Endodermal cell (in vitro differentiated cells): Measurements from ENCODE around the gene STXBP1. TPM values are rescaled to one million over a fixed set of nuclear protein-coding genes. Genes with fewer than 3 reads are reported as not detected.
"Not testable (repeated sequence)": the region's sequence is repeated elsewhere in the genome, so short reads cannot be mapped to it uniquely, and the experiment has no call there.

Experiments used
- DNase-seq: peaks from one replicate; pipeline ENCODE4 v3.0.0-alpha.2; 2017
- H3K27ac ChIP-seq: 2 replicates; pipeline ENCODE4 v1.5.1; 2013; ENCODE audit warnings: mild to moderate bottlenecking, low read depth, low read length, moderate library complexity
- H3K27me3 ChIP-seq: 2 replicates; pipeline ENCODE4 v1.6.1; 2013; ENCODE audit warnings: mild to moderate bottlenecking, low read length, moderate library complexity; ENCODE audit not compliant: insufficient read depth, control insufficient read depth, poor library complexity, severe bottlenecking
- H3K36me3 ChIP-seq: 2 replicates; pipeline ENCODE4 v1.7.0; 2013; ENCODE audit warnings: mild to moderate bottlenecking, low read length, moderate library complexity; ENCODE audit not compliant: control insufficient read depth, insufficient read depth
- H3K4me1 ChIP-seq: one replicate; pipeline ENCODE4 v1.7.0; 2013; ENCODE audit warnings: low read length; ENCODE audit not compliant: control insufficient read depth, insufficient read depth
- H3K4me3 ChIP-seq: 2 replicates; pipeline ENCODE4 v1.5.1; 2013; ENCODE audit warnings: mild to moderate bottlenecking, low read length, moderate library complexity
- H3K9ac ChIP-seq: 2 replicates; pipeline ENCODE4 v1.6.1; 2013; ENCODE audit warnings: mild to moderate bottlenecking, low read length, moderate library complexity; ENCODE audit not compliant: poor library complexity, severe bottlenecking; ENCODE audit errors: extremely low read depth
- H3K9me3 ChIP-seq: 2 replicates; pipeline ENCODE4 v1.6.1; 2013; ENCODE audit warnings: mild to moderate bottlenecking, low read length, moderate library complexity; ENCODE audit not compliant: control insufficient read depth
- H3K27ac Mint-ChIP-seq: 2 replicates; pipeline ENCODE4 v1.8.0; 2020; ENCODE audit warnings: mixed read lengths
- H3K27me3 Mint-ChIP-seq: 2 replicates; pipeline ENCODE4 v1.8.0; 2021; ENCODE audit warnings: mild to moderate bottlenecking, mixed read lengths; ENCODE audit not compliant: insufficient read depth
- H3K36me3 Mint-ChIP-seq: 2 replicates; pipeline ENCODE4 v1.8.0; 2020; ENCODE audit warnings: low read depth, mixed read lengths
- H3K4me1 Mint-ChIP-seq: 2 replicates; pipeline ENCODE4 v1.8.0; 2020; ENCODE audit warnings: mixed read lengths
- H3K4me3 Mint-ChIP-seq: 2 replicates; pipeline ENCODE4 v1.8.0; 2020; ENCODE audit warnings: mild to moderate bottlenecking, moderate library complexity, mixed read lengths
- H3K9me3 Mint-ChIP-seq: 2 replicates; pipeline ENCODE4 v1.8.0; 2020; ENCODE audit warnings: mild to moderate bottlenecking, mixed read lengths
- CTCF ChIP-seq: fragments of 200-600 bp; sonication (generic); conservative IDR thresholded peaks from 2 replicates; pipeline ENCODE4 v1.5.0; 2021; ENCODE audit warnings: antibody characterized with exemption, mild to moderate bottlenecking
- WGBS, 2 experiments: methylation state at CpG; one replicate each; pipeline versions ENCODE4 v1.1.5 to v1.1.7; 2013; ENCODE audit warnings: missing lambda C conversion rate in 2 of 2, mixed read lengths in 1 of 2; ENCODE audit not compliant: insufficient coverage in 1 of 2, insufficient read length in 1 of 2; 5-methylcytosine and 5-hydroxymethylcytosine counted together
- total RNA-seq, 2 donors: library from RNA; stranded (reverse); fragmentation: NEBNext Ultra II Directional in 1 of 2; extraction: Animal tissue kit (Norgen Biotek cat#: 25700) in 1 of 2; gene quantifications; 2 replicates in 1 of 2; 3 replicates in 1 of 2; pipeline ENCODE4 v1.2.1, GENCODE V29; 2021

Gene STXBP1
- total RNA-seq, 2 donors from 2014 or later, result 27.8 to 46.8 TPM

DNA sequence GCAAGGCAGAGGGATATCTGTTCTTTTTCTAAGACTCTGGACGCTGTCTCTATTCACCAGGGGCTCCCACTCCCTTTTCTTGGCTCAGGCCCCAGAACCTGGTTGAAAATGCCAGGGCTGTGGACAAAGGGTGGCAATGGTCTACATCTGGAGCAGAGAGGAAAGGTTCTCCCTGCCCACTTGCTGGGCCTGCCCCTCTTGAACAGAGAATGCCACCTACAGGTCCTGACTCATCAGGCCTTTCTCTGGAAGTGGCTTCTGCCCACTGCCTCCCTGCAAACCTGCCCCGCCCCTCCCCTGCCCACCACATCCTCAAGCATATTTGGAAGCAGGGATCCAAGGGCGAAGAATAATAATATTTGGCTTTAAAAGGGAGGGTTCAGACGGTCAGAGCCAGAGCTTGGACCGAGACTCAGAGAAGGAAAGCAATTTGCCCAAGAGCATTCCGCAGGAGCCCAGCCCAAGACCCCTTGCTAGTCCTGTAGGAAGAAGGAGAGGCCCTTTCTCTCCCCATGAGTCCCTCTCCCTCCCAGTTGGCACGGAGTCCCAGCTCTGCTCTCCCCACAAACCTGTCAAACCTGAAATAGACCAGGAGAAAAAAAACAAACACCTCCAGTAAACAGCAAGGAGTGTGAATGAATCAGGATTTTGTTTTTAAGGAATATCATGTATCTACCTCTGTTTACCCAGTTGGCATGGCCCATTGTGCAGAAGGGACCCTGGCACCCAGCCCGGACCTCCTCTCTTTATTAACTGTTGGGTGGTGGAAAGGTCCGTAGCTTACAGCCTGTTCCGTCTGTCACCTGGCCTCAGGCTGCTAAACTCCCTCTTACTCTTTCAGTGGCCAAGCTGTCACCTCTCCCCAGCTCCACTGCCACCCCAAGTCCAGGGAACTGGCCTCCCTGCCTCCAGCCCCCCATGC is 37.7 kb upstream of the STXBP1 start:
- H3K4me1 ChIP-seq, result peaks cover 4% of the 10 kb centered on the region
- Mint-ChIP-seq H3K27me3 (peaks cover 10% of the 10 kb centered on the region), H3K27ac (no peak overlapping the region), H3K36me3 (no peaks in the 10 kb centered on the region), H3K4me3 (no peak overlapping the region), H3K9me3 (no peaks in the 10 kb centered on the region), H3K4me1 (peaks cover 14% of the 10 kb centered on the region)
- H3K9ac ChIP-seq, result no peak overlapping the region
- H3K4me3 ChIP-seq, result no peak overlapping the region
- 86 to 88% methylated on average over 5 to 9 of the region's 10 CpGs for WGBS, 2 experiments
- no peak for TF ChIP-seq CTCF
- no peaks in the 10 kb centered on the region for H3K9me3 ChIP-seq
- H3K36me3 ChIP-seq, result no peaks in the 10 kb centered on the region
- no peak overlapping the region for H3K27ac ChIP-seq
- DNase-seq, result no peak
- H3K27me3 ChIP-seq, result peaks cover 8% of the 10 kb centered on the region

- H3K27ac Mint-ChIP-seq, result no peak overlapping the region
- peaks cover 2% of the 10 kb centered on the region for H3K27me3 Mint-ChIP-seq
- Histone ChIP-seq H3K36me3 (no peaks in the 10 kb centered on the region), H3K9me3 (no peaks in the 10 kb centered on the region), H3K27ac (no peak overlapping the region), H3K9ac (no peak overlapping the region), H3K27me3 (no peaks in the 10 kb centered on the region), H3K4me3 (no peak overlapping the region), H3K4me1 (peaks cover 4% of the 10 kb centered on the region)
- WGBS, 2 experiments, result 91 to 95% methylated on average over 11 to 13 of the region's 13 CpGs
- H3K9me3 Mint-ChIP-seq, result no peaks in the 10 kb centered on the region
- no peaks in the 10 kb centered on the region for H3K36me3 Mint-ChIP-seq
- H3K4me3 Mint-ChIP-seq, result no peak overlapping the region
- TF ChIP-seq CTCF, result no peak
- DNase-seq, result no peak
- peaks cover 12% of the 10 kb centered on the region for H3K4me1 Mint-ChIP-seq
Measured at GRCh38 chr9:127575875-127576778, 36.0 kb upstream of the STXBP1 start.

GRCh38 chr9:127577194-127577593 is 34.9 kb upstream of the STXBP1 start:
- not testable (repeated sequence) for H3K27ac Mint-ChIP-seq, H3K36me3 ChIP-seq, H3K9me3 Mint-ChIP-seq, H3K27me3 ChIP-seq, H3K9me3 ChIP-seq, H3K27ac ChIP-seq, H3K4me3 Mint-ChIP-seq, H3K27me3 Mint-ChIP-seq, DNase-seq, H3K36me3 Mint-ChIP-seq, H3K4me3 ChIP-seq, H3K9ac ChIP-seq, H3K4me1 ChIP-seq
- peaks cover 12% of the 10 kb centered on the region for H3K4me1 Mint-ChIP-seq
- 86 to 97% methylated on average over 3 to 4 of the region's 7 CpGs for WGBS, 2 experiments
